ENCODE measurements around the gene AFF3. TPM values are rescaled to one million over a fixed set of nuclear protein-coding genes. Genes with fewer than 3 reads are reported as not detected.
A peak's percentile ranks its signal among the peaks of the same experiment; 100 is the strongest.

Gene AFF3
- total and polyA plus RNA-seq, 12 donors: 0.39 to 16.9 (median 7.0) TPM

GRCh38 chr2:99831772-99832171 lies 310.6 kb downstream of the AFF3 start:
- Histone ChIP-seq H3K36me3 (no peaks in the 10 kb centered on the region), H3K4me3 (no peak overlapping the region), H3K27ac (no peak overlapping the region), H3K4me1 (peaks cover 0 to 9% (median 0%) of the 10 kb centered on the region in 9 donors), H3K27me3 (no peaks in the 10 kb centered on the region), H3K9me3 (peaks cover 0 to 10% (median 0%) of the 10 kb centered on the region in 11 donors)
- DNase-seq: no peak
- intact Hi-C loops (cut with DNase I): loop anchor here in 1 of 10 donors (10.0 kb wide), 1 partner anchor 113 kb away; no protein-coding TSS in a partner anchor
- ATAC-seq: no peak
- 93 to 94% methylated on average over 7 of the region's 7 CpGs for WGBS, 2 donors
- no peak for TF ChIP-seq CTCF (IDR thresholded peaks at IDR 0.05)

- Histone ChIP-seq H3K27me3 (no peaks in the 10 kb centered on the region), H3K4me3 (no peak overlapping the region), H3K9me3 (peaks cover 0 to 10% (median 0%) of the 10 kb centered on the region in 11 donors), H3K36me3 (no peaks in the 10 kb centered on the region), H3K27ac (no peak overlapping the region), H3K4me1 (peaks cover 0 to 9% (median 0%) of the 10 kb centered on the region in 9 donors)
- 82% methylated on average over 8 of the region's 8 CpGs for WGBS, 2 donors
- DNase-seq: no peak
- intact Hi-C loops (cut with DNase I): loop anchor here in 1 of 10 donors (10.0 kb wide), 1 partner anchor 417 kb away; no protein-coding TSS in a partner anchor
- no peak for TF ChIP-seq CTCF (IDR thresholded peaks at IDR 0.05)
- ATAC-seq: peak in 2 of 8 donors; percentile 19 to 25
Observed at GRCh38 chr2:99827296-99827999, 314.9 kb downstream of the AFF3 start.

- DNase-seq (no peak), ATAC-seq (no peak)
- no peak for TF ChIP-seq CTCF (IDR thresholded peaks at IDR 0.05)
- Histone ChIP-seq H3K36me3 (no peaks in the 10 kb centered on the region), H3K4me3 (no peak overlapping the region), H3K9me3 (peaks cover 0 to 10% (median 0%) of the 10 kb centered on the region in 11 donors), H3K27ac (no peak overlapping the region), H3K27me3 (no peaks in the 10 kb centered on the region), H3K4me1 (peaks cover 0 to 9% (median 0%) of the 10 kb centered on the region in 9 donors)
- intact Hi-C loops (cut with DNase I): loop anchor here in 1 of 10 donors (10.0 kb wide), 1 partner anchor 419 kb away; no protein-coding TSS in a partner anchor
Observed at GRCh38 chr2:99825630-99826029, 316.8 kb downstream of the AFF3 start.

GRCh38 chr2:99824758-99825157 lies 317.6 kb downstream of the AFF3 start:
- intact Hi-C loops (cut with DNase I): loop anchor here in 3 of 10 donors (5.0 to 10.0 kb wide), 2 partner anchors 418 to 420 kb away; no protein-coding TSS in a partner anchor
- 84 to 88% methylated on average over 6 of the region's 6 CpGs for WGBS, 2 donors
- ATAC-seq: no peak
- H3K4me3 ChIP-seq: no peak overlapping the region
- no peak overlapping the region for H3K27ac ChIP-seq
- H3K36me3 ChIP-seq: no peaks in the 10 kb centered on the region
- no peaks in the 10 kb centered on the region for H3K27me3 ChIP-seq
- TF ChIP-seq CTCF (IDR thresholded peaks at IDR 0.05): no peak
- no peak for DNase-seq
- peaks cover 0 to 9% (median 0%) of the 10 kb centered on the region in 9 donors for H3K4me1 ChIP-seq
- H3K9me3 ChIP-seq: peaks cover 0 to 10% (median 0%) of the 10 kb centered on the region in 11 donors
